HG03060 (cell line): Measurements from ENCODE around the gene CDC26.
A peak's percentile ranks its signal among the peaks of the same experiment; 100 is the strongest.

ENCODE experiments used
- ATAC-seq: cut with Tn5 transposase; IDR thresholded peaks from one replicate; pipeline ENCODE4 v1.9.1; 2021; ENCODE audit warnings: low read depth, moderate number of reproducible peaks; ENCODE audit not compliant: unreplicated experiment

Gene CDC26

DNA sequence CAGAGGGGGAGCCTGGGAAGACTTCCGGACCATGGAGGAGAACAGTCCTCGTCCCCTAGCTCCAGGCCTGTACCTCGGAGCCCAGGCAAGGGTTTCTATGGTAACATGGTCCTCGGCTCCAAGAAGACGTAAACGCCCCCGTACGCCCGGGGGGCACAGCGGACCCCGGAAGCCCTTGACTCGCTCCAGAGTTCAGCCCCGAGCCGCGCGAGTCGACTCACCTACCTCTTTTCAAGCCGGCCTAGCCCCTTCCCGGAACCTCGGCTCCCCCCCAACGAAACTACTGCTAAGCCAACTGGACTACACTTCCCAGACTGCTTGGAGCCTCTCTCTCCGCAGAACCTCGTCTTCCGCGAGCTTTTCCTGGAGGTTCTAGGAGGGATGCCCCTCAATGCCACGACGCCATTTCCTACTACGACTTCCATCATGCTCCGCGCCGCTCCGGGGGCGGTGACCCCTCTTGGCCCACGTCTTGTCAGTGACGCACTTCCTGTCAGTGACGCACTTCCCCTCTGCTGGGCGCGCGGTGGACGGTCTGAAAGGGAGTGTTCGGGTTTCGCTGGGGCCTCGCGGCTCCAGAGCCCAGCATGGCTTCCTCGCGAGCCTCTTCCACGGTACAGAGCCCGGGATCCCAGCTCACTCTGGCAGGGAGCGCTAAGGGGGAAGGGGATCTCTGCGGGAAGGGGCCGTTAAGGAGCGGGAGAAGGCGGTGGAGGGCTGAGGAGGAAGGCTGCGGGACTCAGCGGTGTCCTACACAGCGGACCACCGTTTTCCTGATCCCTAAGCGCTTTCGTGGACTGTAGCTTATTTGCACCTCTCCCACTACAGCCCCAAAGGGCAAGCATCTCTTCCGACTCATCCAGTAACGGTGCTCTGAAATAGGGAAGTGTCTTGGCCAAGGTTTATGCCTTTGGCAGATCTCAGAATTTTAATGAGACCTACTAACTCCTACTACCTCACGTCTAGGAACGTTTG is at the start of gene CDC26, which contains the start of gene PRPF4:
Gene CDC26, minus strand, starts transcription at position 416 of the 975 bp plus-strand sequence. CDS start 3,065 bp downstream, outside the sequence.
Gene PRPF4, plus strand, starts transcription at position 502 of the 975 bp plus-strand sequence. Its CDS starts 86 bp downstream, at position 588.
- peak; percentile 97 for ATAC-seq

DNA sequence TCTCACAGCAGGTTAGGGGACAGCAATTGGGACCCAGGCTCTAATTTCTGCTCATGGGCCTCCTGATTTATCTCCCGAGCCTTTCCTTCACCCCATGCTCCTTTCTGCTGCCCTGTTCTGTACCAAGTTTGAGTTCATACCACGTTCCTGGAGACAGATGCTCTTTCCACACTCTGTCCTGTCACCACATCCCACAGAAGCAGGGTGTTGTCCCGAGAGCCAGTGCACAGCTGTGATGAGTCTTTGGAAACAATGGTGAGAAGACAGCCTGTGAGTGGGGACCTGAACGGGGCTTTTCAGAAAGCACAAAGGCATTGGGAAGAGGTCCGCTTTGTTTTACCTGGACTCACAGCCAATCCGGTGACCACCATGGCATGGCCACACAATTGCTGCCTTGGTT is 47.3 kb upstream of the CDC26 start:
- ATAC-seq = no peak

DNA sequence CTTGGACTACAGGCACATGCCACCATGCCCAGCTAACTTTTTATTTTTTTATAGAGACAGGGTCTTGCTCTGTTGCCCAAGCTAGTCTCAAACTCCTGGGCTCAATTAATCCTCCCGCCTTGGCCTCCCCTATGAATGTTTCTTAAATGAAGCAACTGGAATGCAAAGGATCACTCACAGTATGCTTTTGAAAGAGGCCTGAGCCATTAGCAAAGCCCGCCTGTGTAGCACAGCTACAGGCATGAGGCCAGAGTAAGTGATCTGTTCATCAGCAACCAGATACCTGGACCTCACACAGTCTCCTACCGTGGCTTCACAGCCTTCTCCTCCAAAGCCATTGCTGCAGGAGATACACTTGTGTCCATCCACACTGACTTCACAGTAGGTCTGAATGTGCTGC is 44.7 kb upstream of the CDC26 start:
- no peak for ATAC-seq

DNA sequence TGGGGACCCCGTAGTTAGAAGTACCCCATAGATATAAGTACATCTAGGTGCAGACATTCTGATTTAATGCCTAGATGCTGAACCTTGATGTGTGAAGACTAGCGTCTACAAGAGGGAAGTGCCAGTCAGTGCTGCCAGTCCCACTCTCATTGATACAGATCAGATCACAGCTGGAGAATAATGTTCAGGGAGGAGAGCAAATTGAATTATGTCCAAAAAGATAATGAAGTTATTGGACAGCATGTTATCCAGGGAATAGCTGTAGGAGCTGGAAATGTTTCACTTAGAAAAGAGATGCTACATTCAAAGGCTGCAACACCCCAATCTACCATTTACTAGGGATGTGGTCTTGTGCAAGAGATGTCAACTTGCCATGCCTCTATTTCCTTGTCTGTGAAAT is 43.7 kb upstream of the CDC26 start:
- no peak for ATAC-seq

DNA sequence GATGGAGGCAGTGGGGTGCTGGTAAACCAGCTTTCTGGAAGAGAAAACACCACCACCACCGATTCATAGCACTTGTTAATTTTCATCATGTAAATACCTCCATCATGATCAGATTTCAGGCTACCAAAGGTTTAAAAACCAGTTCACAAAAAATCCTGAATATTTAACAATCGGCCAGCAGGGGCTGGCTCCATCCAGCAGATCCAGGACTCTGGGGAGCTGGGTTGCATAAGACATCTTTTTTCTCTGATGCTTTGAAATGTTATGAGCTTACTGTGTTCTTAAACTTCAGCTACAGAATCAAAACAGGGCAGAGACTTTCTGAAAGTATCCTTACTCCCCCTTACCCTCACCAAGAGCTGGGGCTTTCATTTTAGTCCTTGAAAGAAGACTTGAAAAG is 42.4 kb upstream of the CDC26 start:
- no peak for ATAC-seq

DNA sequence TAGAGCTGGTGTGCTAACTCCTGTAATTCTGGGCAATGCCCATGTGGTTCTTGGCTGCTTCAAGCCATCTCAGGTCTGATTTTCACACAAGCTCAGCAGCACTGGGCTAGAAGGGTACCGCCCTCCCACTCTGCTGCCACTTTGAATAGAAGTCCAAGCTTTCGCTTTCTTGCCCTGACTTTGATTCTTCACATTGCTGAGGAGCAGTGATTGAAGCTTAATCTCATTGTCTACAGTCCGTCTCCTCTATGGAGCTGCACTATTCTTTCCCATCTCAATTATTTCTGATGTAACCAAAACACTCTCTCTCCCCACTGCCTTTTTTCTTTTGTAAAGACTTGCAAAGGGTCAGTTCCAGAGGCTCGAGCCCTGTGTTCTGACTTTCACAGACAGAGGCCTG is 40.7 kb upstream of the CDC26 start:
- ATAC-seq = no peak

DNA sequence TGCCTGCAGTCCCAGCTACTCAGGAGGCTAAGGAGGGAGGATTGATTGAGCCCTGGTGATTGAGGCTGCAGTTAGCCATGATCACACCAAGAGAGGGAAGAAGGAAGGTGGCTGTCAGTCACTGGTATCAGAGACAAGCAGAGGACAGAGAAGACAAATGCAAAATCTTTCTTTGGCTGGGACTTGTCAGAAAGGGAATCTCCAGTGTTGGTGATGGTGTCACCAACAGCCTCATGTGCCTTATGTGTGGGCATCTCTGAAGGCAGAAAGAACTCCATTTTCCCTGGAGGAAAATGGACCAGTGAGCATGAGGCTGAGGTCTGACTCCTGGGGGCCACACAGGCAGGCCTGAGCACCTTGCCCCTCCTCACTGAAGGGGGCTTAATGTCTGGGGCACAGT is 39.9 kb upstream of the CDC26 start:
- no peak for ATAC-seq

DNA sequence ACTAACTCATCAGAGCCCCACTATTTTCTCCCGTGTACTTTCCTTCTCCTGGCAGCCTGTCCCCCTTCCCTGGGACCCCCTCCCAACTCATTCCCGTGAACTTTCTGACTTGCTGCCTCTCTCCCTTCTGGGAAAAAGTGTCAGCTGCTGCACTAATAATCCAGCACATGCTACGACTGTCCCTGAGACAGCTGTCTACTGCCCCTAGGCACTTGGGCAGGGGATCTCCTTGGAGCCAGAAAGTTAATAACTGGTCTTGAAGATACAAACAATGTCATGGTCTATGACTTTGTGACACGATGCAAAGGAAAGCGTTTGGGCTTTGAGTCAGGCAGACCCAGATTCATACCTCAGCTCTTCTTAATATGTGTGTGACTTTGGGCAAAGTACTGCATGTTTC is 37.9 kb upstream of the CDC26 start:
- ATAC-seq = no peak

DNA sequence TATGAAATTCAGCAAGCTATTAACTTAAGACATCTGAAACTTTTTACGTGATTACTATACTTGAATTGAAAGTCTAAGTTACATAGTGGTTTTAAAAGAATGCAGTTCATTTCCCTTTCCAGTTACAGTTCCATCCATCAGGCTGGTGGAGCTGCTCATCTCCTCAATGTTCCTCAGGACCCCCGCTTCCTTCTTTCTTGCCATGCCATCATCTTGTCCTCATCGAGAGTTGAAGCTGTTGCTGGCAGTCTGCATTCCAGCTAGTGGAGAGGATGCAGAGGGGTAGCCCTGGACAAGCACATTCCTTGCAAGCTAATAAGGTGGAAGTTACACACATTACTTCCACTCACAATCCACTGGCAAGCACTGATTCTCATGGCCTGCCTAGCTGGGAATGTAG is 36.6 kb upstream of the CDC26 start:
- ATAC-seq = no peak

DNA sequence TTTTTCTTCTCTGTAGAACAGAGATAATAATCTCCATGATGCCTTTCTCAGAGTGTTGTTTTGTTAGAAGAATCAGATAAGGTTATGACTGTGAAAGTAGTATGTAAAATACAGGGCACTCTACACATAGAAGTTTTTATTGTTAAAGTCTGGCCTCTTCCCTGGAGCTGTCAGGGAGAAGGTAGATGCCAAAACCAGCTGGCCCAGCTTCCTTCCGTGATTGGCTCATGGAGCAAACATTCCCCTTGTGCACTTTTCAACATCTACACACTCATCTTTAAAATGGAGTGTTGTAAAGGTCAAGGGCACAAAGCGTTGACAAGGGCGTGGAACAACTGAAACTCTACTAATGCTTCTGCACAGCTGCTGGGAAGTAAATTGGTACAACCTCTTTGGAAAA is 35.2 kb upstream of the CDC26 start:
- ATAC-seq = no peak

DNA sequence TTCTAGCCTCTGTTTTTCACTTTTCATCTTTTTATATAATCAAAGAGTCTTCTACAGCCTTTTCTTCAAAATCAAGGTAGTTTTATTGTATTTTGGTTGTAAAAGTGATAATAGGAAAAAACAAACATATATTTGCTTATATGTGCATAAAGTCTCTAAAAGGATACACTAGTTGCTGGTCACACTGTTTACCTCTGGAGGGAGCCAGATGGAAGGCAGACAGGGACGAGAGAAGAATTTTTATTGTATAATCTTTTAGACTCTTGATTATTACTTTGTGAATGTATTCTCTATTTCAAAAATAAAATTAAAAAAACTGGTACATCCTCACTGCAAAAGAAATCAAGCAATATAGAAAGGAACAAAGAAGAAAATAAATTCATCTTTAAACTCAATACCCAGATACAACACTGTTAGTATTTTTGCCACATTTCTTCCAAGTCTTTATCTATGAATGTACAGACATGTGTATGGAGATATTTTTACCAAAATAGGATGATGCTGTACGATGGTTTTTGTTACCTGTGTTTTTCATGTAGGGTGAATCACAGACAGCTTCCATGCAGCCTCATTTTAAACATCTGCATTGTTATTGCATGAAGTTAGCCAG is 33.9 kb upstream of the CDC26 start:
- ATAC-seq = no peak

DNA sequence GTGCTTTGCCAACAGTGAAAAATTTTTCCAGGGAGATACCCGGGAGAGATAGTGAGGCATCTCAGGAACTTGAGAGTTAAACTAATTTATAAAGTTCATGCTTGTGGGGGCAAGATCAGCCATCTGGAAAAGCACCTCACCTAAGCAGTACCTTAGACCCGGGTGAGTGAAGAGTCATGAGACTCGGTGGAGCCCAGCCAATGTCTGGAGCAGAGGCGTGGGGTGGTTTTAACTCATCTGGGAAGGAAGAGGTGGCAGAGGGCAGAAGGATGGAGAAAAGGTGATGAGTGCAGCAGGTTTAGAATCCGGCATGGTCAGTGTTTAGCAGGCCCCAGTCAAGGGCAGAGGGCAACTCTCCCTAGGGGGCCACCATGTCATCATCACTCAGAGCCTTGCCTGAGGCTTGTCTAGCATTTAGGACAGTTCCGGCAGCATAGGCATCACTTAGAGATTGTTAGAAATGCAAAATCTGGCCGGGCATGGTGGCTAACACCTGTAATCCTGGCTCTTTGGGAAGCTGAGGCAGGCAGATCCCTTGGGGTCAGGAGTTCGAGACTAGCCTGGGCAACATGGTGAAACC is 32.1 kb upstream of the CDC26 start:
- no peak for ATAC-seq

DNA sequence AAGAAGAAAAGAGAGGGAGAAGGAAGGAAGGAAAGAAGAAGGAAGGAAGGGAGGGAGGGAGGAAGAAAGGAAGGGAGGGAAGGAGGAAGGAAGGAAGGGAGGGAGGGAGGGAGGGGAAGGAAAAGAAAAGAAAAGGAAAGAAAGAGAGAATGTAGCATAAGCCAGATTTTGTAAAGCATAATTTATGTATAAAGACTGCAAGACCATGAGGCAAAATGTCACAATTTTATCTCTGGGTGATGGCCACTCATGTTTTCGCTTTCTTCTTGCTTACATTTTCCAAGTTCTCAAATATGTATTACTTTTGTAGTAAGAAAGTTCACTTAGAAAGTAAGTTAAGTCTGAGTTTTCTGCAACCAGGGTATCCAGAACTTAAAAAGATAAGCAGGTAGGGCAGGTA is 31.2 kb upstream of the CDC26 start:
- ATAC-seq = no peak

DNA sequence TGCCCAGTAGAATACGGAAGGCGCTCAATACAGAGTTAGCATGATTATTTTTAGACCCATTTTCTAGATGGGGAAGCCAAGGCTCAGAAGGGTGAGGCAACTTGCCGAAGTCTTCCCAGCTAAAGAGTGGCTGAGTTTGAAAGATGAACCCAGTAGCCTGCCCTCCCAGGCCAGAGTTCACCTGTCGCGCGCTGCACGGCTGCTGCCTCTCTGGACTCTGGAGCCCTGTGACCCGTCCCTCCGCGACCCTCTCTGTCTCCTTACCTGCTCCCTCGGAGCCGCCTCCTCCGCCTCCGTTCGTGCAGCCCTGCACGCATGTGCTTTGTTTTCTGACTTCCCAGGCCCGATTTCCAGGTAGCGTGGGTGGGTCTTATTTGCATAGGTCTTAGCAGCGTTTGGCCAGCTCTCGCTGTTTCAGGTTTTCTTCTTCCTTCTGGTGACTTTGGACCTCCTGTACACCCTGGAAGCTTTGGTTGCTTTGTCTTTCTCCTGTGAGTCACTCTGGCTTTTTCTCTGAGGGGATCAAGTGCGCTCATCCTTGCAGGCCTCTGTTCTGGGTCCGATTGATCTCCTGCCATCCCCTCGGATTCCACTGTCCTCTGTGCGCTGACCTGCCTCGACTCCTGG is 27.5 kb upstream of the CDC26 start, which contains the start of gene RNF183:
Gene RNF183, minus strand, starts transcription at position 585 of the 627 bp plus-strand sequence. CDS start 5,192 bp downstream, outside the sequence.
- ATAC-seq = no peak

DNA sequence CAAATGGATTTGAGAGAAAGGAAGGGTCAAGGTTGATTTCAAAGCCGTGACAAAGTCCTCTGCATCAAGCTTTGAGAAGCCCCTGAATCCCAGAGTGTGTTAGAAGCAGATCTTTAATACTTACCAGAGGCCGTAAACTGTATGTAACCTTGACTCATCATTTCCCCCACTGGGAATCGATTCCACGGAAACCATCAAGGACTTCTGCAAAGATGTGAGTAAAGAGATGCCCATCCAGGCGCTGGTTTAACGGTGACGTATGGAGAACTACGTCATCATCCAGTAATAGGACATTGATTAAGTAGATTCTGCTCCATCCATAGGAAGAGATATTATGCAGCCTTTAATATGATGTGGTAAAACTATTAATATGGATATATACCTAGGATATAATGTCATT is 26.2 kb upstream of the CDC26 start:
- ATAC-seq = no peak

DNA sequence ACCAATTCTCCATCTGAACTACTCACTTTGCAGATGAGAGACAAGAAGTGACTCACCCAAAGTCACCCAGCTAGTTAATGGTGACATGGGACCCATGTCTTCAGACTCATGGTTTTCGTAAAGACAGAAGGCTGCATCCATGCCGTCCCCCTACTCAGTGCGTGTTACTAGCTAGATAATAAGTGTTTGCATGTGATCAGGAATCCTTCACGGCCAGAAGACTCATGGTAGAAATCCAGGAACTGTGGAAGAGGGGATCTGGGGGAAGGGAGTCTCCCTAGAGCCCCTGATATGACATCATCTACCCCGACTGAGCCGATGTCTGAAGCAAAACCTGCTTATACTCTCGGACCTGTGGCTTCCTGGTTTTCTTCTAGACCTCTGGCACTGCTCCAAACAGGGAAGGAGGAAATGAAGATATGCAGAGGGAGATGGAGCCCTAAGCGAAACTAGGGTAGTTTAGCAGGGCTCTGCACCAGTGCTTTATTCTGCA is 24.5 kb upstream of the CDC26 start:
- ATAC-seq = no peak

DNA sequence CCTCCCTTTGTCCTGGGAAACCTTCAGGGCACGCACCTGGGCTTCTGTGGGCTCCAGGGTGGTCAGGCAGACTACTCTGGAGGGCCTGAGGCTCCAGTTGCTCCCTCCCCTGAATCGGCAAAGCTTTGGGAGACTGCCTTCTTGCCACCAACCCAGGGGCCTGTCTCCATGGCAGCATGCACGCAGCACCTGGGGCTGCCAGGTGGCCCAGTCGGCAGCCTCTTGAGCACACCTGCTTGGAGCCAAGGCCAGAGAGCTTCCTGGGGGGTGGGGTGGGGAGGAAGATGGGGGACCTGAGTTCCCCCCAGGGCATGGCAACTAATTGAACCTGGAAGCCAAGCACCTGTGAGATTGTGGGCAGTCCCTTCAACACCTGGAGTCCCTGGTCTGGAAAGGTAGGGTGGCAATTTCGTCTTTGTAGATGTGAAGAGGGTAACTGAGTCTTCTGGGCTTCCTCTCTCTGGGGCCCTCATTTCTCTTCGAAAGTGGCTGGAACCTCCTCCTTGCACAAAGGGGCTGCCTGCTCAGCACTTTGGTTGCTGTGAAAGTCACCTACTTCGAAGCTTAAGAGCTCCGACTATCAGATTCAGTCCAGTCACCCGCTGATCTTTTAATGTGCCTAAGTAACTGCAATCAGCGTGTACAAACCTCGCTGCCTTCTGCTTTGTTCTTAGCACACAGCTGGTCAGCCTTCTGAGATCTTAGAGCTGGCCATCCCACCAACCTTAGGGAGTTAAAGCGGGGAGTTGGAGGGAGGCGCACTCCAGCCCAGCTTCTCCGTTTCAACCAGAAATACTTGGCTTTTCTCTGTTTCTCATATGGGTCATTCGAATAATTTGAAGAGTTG is 23.8 kb upstream of the CDC26 start:
- ATAC-seq = no peak

DNA sequence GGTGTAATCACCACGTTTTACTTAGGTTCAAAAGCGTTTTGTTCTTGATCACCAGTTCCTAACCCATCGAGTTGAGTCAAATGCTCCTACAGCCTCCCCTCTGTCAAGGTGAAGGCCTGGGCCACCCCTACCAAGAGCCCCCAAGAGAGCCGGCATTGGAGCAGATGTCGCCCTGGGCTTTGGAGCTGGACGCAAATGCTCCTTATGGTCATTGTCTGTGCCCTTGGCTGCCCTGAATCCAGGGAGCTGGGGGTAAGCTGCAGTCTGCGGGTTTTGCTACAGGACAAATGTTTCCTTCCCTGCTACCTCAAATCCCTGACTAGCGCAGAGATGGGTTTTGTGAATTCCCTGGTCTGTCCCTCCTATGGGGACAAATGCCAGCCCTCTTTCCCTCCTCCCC is 22.9 kb upstream of the CDC26 start:
- no peak for ATAC-seq

DNA sequence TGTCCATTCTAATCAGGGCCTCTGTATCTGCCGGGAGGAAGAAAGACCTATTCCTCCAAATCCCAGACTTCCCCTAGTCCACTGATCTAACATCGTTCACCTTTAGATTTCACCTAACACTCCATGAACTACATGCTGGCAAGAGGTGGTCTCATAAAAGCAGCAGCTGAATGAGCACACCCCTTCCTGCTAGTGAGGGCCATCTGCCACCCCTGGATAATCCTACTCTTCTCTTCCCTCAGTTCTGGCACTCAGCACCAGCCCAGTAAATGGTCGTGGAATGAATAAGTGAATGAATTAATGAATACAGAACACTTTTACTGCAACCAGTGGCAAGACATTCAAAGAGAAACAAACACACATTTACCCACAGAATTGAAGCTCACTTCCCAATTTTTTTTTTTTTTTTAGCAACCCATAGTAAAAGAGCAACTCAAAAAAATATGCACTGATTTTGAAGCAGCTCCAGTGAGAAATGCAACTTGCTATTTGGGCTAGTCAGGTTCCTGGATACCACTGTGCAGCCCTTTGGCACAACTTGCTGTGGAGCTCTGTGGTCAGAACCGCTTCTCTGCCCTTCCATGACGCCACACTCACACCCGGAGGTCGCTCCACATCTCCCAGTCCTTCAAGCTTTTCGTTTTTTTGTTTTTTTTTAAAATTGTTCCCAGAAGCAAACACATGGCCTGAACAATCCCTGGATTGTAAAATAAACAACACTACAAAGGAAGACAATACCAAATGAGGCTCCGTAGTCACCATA is 21.6 kb upstream of the CDC26 start:
- ATAC-seq = no peak
